Right kidney (tissue), 9 donors: ENCODE measurements around the gene COL10A1.

ENCODE experiments used
- DNase-seq: peaks from one replicate; pipeline ENCODE4 v3.0.0-alpha.2; 2016
- long read RNA-seq, 8 donors: transcript quantifications; one replicate each; lab custom pipeline, GENCODE V29; 2026

Gene COL10A1
- long read RNA-seq, donor 1: 0 reads
- long read RNA-seq, donor 2: 0 reads
- long read RNA-seq, donor 3: 0 reads
- long read RNA-seq, donor 4: 0 reads
- long read RNA-seq, donor 5: 0 reads
- long read RNA-seq, donor 6: 0 reads
- long read RNA-seq, donor 7: 0 reads
- long read RNA-seq, donor 8: 0 reads

DNA sequence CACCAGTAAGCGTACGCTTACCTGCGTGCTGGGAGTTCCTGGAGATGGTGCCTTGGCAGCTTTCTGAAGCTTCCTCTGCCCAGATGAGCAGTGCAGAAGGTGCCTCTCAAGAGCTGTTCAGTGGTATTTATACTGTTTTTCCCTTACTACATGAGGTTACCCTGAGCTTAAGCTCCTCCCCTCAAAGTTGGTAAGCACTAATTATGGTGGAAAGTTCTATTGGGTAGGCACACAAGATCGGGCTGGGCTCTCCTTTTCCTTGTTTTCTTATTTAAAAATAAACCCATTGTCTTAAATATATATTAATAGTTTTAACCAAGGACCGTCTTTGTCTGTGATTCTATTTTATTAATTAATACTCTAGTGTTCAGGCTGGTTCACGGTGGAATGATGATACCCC, at the start of gene COL10A1:
COL10A1 (minus strand) TSS at position 101 of the 400 bp plus-strand sequence. CDS start 640 bp downstream, outside the sequence.
- no peak for DNase-seq

DNA sequence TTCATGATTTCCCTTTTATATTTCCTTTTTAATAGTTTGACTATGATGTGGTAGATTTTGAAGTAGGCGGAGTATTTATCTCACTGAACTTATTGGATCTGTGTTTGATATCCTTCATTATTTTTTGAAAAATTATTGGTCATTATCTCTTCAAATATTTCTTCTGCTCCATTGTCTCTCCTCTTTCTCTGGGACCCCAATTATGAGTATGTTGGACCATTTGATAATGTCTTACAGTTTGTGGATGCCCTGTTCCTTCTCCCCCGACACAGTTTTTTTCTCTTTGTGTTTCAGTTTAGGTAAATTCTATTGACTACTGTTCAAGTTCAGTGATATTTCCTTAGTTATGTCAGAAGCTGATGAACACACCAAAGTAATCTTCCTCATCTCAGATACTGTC, 49.4 kb upstream of the COL10A1 start:
- DNase-seq: no peak

DNA sequence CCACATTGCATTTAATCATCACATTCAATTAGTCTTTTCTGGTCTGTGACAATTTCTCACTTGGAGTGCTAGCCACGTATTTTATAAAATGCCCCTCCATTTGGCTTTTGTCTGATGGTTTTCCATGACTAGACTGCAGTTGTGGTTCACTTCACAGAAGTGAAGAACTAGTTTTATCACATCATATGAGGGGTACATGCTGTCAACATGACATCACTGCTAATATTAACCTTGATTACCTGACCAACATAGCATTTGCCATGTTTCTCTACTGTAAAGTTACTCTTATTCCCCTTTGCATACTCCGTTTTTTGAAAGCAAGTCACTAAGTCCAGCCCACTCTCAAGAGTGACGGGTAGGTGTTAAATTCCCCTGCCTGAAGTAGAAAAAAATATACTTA, 48.0 kb upstream of the COL10A1 start:
- DNase-seq: no peak

DNA sequence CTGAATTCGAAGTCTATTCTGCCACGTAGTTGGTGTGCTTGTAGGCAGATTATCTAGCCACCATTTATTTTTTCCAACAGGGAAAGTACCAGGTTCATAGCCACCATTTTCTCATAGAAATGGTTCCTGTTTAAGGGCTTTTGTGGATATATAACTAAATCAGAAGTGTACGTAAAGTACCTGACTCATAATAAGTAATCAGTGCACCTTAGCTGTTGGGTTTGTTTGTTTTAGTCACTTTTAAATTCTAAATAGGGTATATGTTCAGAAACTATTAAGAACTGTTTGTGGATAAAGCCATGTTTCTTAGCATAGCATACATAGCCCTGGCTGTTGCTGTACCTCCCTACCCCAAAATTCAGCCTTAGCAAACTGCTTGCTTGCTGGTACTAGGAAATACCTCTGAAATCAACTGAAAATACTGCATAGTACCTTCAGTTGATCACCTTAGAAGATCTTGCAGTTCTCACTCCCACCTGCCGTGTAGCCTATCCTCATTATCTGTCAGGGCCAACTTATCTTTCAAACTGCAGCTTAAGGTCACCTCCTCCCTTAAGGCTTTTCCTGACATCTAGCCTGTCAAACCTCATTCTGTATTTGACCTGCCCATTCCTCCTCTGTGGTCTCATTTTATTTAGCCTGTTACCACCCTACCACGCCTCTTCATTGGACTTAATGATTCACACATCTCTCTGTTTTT, 44.6 kb upstream of the COL10A1 start:
- DNase-seq: no peak

DNA sequence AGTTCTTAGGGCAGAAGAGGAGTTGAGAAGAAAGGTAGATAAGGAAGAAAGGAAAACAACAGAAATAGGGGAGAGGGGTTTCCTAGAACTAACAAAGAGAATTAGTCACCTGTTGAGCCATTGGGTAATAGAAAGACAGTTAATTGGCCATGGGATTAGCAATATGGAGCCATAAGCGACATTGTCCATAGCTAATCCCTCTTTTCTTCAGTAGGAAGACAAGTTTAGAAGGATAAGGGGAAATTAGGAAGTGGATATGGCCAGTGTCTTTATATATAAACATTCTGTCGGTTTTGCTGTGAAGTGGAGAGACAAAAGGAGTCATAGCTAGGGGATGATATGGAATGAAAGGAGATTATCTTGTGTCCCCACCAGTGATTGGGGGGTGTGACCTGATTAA, 43.9 kb upstream of the COL10A1 start:
- DNase-seq: no peak

DNA sequence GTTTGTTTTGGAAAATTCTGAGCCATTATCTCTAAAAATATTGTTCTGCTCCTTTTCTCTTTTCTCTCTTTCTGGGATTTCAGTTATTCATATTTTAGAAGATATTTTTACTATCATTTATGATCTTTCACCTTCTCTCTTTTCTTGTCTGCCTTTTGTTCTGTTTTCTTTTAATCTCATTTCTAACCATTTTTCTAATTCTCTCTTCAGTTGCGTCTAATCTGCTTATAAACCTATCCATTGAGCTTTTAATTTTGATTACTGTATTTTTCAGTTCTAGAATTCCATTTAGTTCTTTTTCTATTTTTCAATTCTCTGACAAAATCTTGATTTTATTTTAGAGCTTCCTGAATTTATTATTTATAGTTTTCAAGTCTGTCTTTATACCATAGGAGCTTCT, 42.2 kb upstream of the COL10A1 start:
- DNase-seq: no peak

DNA sequence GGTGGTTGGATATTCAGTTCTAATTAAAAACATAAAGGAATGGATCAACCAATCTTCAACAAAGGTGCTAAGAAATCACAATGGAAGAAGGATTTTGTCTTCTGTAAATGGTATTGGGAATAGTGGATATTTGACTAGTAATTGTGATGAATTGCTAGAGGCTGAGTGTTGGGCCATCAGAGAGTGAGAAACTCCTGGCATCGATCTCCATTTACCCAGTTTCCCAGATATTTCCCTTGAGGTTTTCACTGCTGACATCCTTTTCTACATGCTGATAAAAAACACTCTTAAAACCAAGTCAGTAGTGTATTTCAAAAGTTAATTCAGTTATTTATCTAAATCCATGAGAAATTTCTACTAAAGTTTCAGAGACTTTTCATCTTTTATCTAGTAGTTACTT, 40.4 kb upstream of the COL10A1 start:
- DNase-seq: no peak

DNA sequence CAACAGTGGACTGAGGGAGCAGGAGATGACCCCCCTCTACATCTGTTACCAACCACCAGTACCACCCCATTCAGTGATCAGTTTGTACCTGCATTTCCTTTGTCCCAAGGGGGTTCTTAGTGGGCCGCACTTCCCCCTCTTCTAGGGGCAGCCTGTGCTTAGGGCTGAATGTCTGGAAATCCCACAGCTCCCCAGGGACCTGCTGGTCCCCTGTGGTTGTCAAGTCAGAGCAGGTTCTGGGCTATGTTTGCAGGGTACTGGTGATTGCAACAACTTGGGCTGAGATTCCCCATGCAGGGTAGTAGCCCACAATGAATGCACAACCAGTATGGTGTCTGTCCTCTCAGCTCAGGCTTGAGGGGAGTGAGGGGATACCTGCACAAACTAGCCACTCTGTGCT, 39.7 kb upstream of the COL10A1 start:
- no peak for DNase-seq

DNA sequence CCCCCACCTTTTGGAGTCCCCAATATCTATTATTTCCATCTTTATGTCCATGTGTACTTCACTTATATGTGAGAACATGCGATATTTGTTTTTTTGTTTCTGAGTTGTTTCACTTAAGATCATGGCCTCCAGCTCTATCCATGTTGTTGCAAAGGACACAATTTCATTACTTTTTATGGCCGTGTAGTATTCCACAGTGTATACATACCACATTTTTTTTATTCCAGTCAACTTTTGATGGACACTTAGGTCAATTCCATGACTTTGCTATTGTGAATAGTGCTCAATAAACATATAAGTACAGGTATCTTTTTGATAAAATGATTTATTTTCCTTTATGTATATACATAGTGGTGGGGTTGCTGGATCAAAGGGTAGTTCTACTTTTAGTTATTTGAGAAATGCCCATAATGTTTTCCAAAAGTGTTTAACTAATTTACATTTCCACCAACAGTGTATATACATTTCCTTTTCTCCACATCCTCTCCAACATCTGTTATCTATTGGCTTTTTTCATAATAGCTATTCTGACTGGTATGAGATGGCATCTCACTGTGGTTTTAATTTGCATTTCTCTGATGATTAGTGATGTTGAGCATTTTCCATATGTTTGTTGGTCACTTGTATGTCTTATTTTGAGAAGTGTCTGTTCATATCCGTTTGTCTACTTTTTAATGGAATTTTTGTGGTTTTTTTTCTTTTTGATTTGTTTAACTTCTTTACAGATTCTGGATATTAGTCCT, 34.0 kb upstream of the COL10A1 start:
- no peak for DNase-seq

DNA sequence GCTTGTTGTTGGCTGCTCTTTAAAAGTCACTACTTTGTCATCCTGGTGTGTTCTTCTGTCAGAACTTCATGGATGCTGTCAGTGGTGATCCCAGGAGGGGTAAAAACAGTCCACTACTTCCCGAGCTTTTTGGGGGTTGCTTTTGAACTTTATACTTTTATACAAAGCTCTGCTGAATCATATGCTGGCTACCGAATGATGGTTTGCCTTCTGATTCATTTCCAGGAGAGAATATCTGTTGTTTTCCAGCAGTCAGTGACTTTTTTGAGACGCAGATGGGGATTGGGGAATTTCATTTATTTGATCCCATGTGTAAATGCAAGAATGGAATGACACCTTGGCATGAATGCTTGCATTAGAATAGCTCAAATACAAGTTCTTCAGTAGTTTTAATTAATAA, 32.7 kb upstream of the COL10A1 start:
- DNase-seq: no peak

DNA sequence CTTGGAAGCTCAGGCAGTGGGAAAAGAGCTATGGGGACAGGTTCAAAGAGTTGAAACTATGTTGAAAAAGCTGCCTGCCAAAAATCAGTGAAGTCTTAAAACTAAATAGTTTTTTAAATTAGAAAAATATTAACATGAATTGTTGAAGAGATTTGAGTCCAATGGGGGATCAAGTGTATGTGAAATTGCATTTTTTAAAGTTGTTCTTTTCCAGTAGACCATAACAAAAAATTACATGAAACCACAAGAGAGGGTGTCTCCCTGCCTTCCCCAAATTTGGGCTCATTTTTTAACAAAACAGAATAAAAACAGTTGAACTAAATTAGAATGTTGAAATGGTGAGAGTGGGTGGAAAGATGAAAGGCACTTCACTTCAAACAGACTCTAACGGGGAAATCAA, 31.5 kb upstream of the COL10A1 start:
- DNase-seq: no peak

DNA sequence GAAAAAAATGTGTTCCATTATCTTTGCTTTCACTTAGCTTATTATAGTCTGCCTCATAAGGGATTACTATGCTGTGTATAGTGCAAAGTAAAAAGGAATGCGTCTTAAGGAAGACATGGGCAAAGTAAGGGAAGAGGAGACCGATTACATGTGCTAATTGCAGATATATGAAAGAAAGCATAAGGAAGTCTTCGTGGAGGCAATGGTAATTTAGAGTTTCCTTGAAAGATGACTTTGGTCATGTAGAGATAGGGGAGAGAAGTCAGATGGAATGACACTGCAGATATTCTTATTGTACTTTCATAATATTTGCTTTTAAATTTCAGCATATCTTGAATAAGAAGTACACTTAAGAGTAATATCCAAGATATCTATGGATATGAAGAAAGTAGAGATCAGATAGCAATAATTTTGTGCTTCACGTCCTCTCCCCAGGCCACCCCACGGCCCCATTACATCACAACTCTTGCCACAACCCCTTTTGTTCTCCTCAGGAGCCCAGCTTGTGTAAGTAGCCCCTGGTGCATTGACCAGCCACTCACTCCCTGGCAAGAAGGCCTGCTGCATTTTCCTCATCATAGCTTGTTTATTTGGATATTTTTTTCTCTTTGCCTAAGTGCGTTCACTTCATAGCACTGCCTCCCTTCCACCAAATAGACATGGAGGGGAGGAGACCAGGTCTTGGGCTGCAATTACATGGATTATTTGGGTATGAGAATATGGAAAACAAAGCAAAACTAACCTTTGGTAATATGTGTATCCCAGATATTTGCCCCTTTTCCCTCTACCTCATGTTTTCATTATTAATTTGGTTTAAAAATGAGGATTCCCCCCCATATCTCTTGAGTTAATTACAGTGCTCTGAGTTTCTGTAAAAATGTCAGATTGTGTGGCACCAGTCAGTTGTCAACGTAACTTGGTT, 30.7 kb upstream of the COL10A1 start:
- no peak for DNase-seq

DNA sequence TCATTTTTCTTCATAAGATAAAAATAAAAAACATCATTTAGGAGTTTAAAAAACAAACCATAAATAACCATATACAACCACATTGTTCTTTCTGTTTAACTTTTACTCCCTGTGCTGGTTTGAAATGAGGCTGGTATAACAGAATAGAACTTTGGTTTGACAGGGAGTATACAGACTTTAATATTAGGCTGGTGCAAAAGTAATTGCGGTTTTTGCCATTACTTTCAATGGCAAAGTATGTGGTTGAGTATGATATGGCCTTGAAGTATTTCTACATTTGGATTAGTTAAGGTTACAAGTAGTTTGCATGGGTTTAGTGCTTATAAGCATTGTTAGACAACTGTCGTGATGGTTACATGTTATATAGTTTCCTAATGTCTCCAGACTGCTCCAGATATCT, 29.0 kb upstream of the COL10A1 start:
- DNase-seq: no peak

DNA sequence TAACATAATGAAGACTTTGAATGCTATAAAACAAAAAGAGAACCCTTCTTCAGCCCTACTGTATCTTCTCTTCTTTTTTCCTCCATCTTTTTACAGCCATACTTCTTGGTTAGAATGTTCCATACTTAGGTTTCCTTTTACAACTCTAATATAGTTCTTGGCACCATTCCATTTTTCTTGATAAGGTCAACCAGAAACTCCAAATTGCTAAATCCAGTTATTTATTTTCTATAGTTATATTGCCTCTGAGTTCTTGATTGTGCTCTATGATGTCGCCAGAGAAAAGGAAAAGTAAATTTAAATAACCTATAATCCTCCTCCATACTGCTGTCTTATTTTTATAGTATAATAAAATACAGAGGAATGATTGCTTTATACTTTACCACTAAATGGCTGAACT, 26.7 kb upstream of the COL10A1 start:
- no peak for DNase-seq

DNA sequence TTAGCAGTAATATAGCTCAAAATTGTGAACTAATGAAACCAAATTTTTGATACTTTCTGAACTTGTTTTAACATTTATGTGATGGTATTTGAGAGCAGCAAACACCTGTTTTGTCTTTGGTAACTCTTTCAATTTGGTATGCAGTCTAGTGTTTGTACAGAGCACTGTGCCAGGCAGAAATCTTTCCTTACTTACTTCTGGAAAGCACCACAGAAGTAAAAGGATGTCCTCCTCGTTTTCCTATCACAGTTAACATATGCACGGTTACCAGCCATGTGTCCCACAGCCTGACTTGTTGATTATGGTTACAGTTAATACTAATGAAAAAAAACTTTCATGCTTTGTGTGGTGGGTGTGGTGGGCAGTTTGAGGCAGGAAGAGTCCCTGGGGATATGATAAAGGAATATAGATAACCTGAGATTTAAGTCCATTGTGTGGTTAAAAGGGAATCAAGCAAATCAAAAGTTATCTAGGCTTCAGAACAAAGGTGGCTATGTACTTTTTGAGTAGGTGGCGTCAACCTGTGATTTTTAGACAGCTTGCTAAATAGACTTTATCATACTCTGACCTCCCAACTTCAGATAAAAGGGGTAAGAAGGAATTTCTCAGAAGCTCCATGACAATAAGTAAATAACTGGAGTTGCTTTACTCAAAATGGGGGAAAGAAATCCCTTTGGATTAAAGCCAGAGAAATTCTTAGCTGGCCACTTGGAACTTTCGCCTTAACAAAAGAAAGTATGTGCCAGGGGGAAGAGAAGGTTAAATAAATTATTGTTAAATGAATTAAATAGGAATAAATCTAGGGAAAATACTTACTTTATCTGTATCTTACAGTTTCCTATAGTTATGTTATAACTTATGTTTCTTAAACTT, 20.1 kb upstream of the COL10A1 start:
- DNase-seq: no peak

DNA sequence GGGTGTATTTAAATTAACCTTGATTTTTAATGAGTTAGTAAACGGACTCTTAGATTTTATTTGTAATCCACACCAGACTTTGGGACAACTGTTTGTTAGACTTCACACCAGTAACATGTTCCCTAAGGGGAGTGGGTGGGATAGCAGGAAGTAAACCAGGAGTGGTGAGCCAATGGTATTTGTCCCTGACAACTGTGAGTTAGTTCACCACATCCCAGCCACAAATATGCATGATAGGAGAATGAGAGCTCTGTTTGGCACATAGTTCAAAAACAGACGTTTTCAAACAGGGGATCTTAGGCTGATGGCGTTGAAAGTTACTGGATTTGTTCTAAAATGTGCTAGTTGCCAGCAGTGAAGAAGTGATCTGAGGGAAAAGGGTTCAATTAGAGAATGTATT, 18.7 kb upstream of the COL10A1 start:
- DNase-seq: no peak

DNA sequence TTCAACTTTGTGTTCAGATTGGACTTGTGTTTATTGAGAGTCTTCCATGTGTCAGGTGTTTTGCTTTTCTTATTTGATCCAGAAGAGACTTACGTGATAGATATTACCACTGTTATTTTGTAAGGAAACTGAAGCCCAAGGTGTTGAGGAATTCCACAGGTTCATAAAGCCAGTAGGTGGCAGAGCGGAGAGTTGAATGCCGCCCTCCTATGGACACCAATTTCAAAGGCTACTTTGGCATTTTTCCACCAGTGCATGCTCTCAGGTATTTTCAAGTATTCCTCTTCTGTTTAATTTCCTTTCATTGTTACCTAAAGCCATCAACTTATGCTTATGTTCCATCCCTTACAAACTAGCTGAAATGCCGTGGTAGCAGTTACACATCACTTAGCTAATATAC, 14.0 kb upstream of the COL10A1 start:
- no peak for DNase-seq

DNA sequence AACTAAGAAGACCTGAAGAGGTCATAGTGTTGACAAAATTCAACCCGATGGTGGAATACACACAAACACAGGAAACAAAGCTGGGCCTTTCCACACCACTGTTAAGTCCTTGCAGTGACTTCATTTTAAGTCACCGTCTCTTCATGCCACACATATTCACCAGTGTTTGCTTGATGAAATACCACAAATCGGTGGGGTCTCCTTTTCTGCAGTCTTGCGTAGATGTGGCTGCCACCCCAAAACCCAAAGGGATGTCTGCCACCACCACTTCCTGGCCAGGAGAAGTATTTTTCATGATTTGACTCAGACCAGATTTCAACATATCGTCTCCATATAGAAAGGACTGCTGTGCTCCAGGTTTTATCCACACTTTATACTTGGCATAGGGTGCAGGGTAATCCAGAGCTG, 11.0 kb upstream of the COL10A1 start:
- DNase-seq: no peak

DNA sequence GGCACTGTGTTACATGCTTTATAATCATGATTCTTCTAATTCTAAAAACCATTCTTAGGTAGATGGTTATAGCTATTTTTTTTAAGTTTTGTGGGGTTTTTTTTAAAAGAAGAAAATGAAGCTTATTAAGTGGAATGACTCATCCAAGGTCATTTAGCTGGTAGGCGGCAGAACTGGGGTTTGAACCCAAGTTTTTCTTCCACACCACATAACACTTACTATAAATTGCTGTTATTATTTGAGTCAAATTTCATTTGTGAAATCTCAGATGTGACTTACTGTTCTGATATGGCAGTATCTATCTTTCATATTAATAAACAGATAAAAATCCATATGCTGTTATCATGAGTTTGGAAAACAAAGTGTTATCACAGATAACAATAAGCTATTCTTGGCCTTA, 10.4 kb upstream of the COL10A1 start:
- no peak for DNase-seq

DNA sequence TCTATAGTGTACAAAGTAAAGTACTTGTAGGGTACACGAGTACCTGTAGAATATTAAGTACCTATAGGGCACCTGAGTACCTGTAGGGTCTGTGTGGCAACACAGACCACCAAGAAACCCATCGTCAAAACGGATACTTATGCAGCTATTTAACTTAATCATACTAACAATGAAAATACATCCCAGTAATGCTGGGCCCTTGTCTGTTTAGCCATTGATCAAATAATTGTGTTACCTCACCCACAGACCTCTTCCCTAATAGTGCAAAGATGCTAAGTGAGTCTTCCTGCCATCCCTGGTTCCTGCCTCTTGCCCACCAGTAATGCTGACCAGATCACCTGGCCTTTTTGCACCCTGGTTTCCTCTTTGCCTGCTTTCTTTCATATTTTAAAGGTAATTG, 7.5 kb upstream of the COL10A1 start:
- no peak for DNase-seq

DNA sequence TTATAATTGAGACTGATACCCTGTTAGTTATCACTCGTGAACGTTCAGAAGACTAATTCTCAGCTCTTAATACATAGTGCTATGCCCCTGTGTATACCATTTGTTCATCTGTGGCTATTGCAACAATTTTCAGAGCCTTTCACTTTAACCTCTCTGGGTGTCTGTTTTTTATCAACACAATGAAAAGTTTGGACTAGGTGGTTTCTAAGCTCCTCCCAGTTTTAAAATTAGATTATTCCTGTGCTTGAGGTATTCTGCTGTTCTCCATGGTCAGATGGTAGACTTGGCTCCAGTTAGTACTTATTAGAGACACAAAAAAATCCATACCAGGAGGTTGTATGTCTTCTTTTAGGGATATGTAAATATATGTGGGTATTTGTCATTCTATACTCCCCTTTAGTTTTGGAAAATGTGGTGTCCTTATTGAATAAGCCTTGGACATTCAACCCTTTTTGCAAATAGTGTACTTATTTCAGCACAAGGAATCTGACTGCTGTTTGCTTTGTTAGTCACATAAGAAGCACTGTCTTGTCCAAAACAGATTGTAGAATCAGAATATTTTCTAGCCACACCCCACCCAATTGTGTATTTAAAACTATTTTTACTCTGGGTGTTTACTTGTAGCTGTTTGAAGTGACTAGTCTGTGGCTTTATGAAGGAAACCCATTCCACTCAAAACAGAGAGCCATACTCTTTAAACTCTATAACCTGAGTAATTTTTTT, 2.0 kb upstream of the COL10A1 start:
- no peak for DNase-seq
